Astrocyte (in vitro differentiated cells and primary cell): ENCODE results near the gene AHDC1. TPM values are rescaled to one million over a fixed set of nuclear protein-coding genes. Genes with fewer than 3 reads are reported as not detected.

Experiments used
- DNase-seq: peaks from one replicate; pipeline ENCODE4 v3.0.0-alpha.2; 2010; ENCODE audit warnings: low read depth
- FAIRE-seq: peaks from 2 replicates; lab custom pipeline; 2011; peaks lifted over from hg19 to GRCh38; lab: Jason Lieb, UNC
- H2AFZ ChIP-seq: 2 replicates; pipeline ENCODE4 v1.6.0; 2012; ENCODE audit warnings: low read depth, low read length, inconsistent platforms
- H3K27ac ChIP-seq: 2 replicates; pipeline ENCODE4 v1.5.1; 2011; ENCODE audit warnings: low read depth, low read length, inconsistent platforms
- H3K27me3 ChIP-seq: 2 replicates; pipeline ENCODE4 v1.6.0; 2011; ENCODE audit warnings: low read length, inconsistent platforms; ENCODE audit not compliant: insufficient read depth
- H3K36me3 ChIP-seq: 2 replicates; pipeline ENCODE4 v1.5.1; 2011; ENCODE audit warnings: low read length, inconsistent platforms; ENCODE audit not compliant: insufficient read depth
- H3K4me1 ChIP-seq: 2 replicates; pipeline ENCODE4 v1.5.1; 2011; ENCODE audit warnings: low read length, inconsistent platforms; ENCODE audit not compliant: insufficient read depth
- H3K4me2 ChIP-seq: 2 replicates; pipeline ENCODE4 v1.6.0; 2012; ENCODE audit warnings: low read length, inconsistent platforms
- H3K4me3 ChIP-seq: 2 replicates; pipeline ENCODE4 v1.5.1; 2011; ENCODE audit warnings: low read depth, mild to moderate bottlenecking, low read length, inconsistent platforms; ENCODE audit not compliant: insufficient read depth
- H3K79me2 ChIP-seq: 2 replicates; pipeline ENCODE4 v1.6.0; 2012; ENCODE audit warnings: mild to moderate bottlenecking, low read length, inconsistent platforms; ENCODE audit not compliant: insufficient read depth
- H3K9ac ChIP-seq: 2 replicates; pipeline ENCODE4 v1.6.0; 2012; ENCODE audit warnings: mild to moderate bottlenecking, low read length, inconsistent platforms
- H3K9me3 ChIP-seq: 2 replicates; pipeline ENCODE4 v1.5.1; 2012; ENCODE audit warnings: low read depth, mild to moderate bottlenecking, low read length, inconsistent platforms; ENCODE audit not compliant: insufficient read depth
- H4K20me1 ChIP-seq: 2 replicates; pipeline ENCODE4 v1.6.0; 2012; ENCODE audit warnings: low read length, inconsistent platforms; ENCODE audit not compliant: insufficient read depth
- H3K27ac Mint-ChIP-seq: one replicate; pipeline ENCODE4 v1.8.0; 2021; ENCODE audit warnings: mild to moderate bottlenecking, mixed read lengths; ENCODE audit not compliant: unreplicated experiment
- H3K27me3 Mint-ChIP-seq: one replicate; pipeline ENCODE4 v1.8.0; 2021; ENCODE audit warnings: low read depth, mixed read lengths; ENCODE audit not compliant: unreplicated experiment
- H3K36me3 Mint-ChIP-seq: one replicate; pipeline ENCODE4 v1.8.0; 2021; ENCODE audit warnings: low read depth, mixed read lengths; ENCODE audit not compliant: unreplicated experiment
- H3K4me1 Mint-ChIP-seq: one replicate; pipeline ENCODE4 v1.8.0; 2021; ENCODE audit warnings: low read depth, mixed read lengths; ENCODE audit not compliant: unreplicated experiment
- H3K4me3 Mint-ChIP-seq: one replicate; pipeline ENCODE4 v1.8.0; 2021; ENCODE audit warnings: mild to moderate bottlenecking, moderate library complexity, mixed read lengths; ENCODE audit not compliant: unreplicated experiment
- H3K9me3 Mint-ChIP-seq: one replicate; pipeline ENCODE4 v1.8.0; 2021; ENCODE audit warnings: mild to moderate bottlenecking, mixed read lengths; ENCODE audit not compliant: unreplicated experiment
- CTCF ChIP-seq: IDR thresholded peaks from 2 replicates; pipeline ENCODE4 v1.5.1; 2011; ENCODE audit warnings: low read depth, mild to moderate bottlenecking, inconsistent platforms, low read length, moderate library complexity; ENCODE audit not compliant: insufficient read depth
- EZH2 ChIP-seq: IDR thresholded peaks from 2 replicates; pipeline ENCODE4 v1.6.1; 2012; ENCODE audit warnings: mild to moderate bottlenecking, low read length, inconsistent platforms; ENCODE audit not compliant: insufficient read depth
- total RNA-seq: library from RNA; stranded (reverse); gene quantifications from 2 replicates; pipeline ENCODE4 v1.2.1, GENCODE V29; 2021

Gene AHDC1
- total RNA-seq, 1 donor from 2014 or later = 75.7 TPM

GRCh38 chr1:27536767-27537166 lies 67.2 kb downstream of the AHDC1 start:
- Histone ChIP-seq H3K4me1 (peaks cover 52% of the 10 kb centered on the region), H3K4me2 (peak overlapping the region; percentile 72), H3K79me2 (peaks cover 19% of the 10 kb centered on the region), H3K36me3 (peaks cover 4% of the 10 kb centered on the region), H2AFZ (no peak overlapping the region), H3K27me3 (no peaks in the 10 kb centered on the region), H4K20me1 (peaks cover 27% of the 10 kb centered on the region), H3K9ac (peak overlapping the region; percentile 44), H3K27ac (peak overlapping the region; percentile 38), H3K9me3 (no peaks in the 10 kb centered on the region), H3K4me3 (no peak overlapping the region)
- H3K36me3 Mint-ChIP-seq = peaks cover 20% of the 10 kb centered on the region
- no peaks in the 10 kb centered on the region for H3K9me3 Mint-ChIP-seq
- DNase-seq (peak; percentile 88), FAIRE-seq (no peak)
- no peaks in the 10 kb centered on the region for H3K27me3 Mint-ChIP-seq
- H3K4me3 Mint-ChIP-seq = peak overlapping the region; percentile 71
- TF ChIP-seq EZH2 (no peak), CTCF (no peak)
- H3K4me1 Mint-ChIP-seq = peaks cover 51% of the 10 kb centered on the region
- peak overlapping the region; percentile 89 for H3K27ac Mint-ChIP-seq

GRCh38 chr1:27536010-27536757 lies 67.8 kb downstream of the AHDC1 start:
- Mint-ChIP-seq H3K9me3 (no peaks in the 10 kb centered on the region), H3K4me1 (peaks cover 49% of the 10 kb centered on the region), H3K36me3 (peaks cover 22% of the 10 kb centered on the region), H3K27me3 (no peaks in the 10 kb centered on the region), H3K4me3 (peak overlapping the region; percentile 71), H3K27ac (peak overlapping the region; percentile 62)
- TF ChIP-seq CTCF (no peak), EZH2 (no peak)
- peak overlapping the region; percentile 9 for H3K9ac ChIP-seq
- H3K4me3 ChIP-seq = no peak overlapping the region
- H3K4me1 ChIP-seq = peaks cover 52% of the 10 kb centered on the region
- H3K9me3 ChIP-seq = no peaks in the 10 kb centered on the region
- peaks cover 4% of the 10 kb centered on the region for H3K36me3 ChIP-seq
- no peak for DNase-seq
- no peak overlapping the region for H2AFZ ChIP-seq
- H3K27ac ChIP-seq = no peak overlapping the region
- peaks cover 25% of the 10 kb centered on the region for H4K20me1 ChIP-seq
- no peak for FAIRE-seq
- peak overlapping the region; percentile 72 for H3K4me2 ChIP-seq
- H3K27me3 ChIP-seq = no peaks in the 10 kb centered on the region
- peaks cover 19% of the 10 kb centered on the region for H3K79me2 ChIP-seq

DNA sequence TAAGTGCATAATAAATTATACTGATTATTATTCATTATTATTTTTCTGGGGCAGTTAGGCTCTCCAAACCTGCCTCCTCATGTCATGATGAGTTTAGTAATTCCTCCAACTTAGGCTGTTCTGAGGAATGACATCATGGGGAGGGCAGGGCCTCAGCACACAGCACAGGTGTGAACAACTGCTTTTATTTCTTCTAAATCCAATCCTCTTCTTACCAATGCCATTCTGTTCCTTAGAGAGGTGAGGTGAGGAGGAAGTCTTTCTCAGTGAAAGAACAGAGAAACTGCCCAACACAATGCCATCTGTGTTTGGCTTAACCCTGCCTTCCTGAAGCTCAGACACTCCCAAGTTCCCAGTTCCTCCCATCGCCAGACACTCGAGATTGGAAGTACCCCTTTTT lies 68.6 kb downstream of the AHDC1 start:
- FAIRE-seq = no peak
- Histone ChIP-seq H3K27me3 (no peaks in the 10 kb centered on the region), H3K4me1 (peaks cover 49% of the 10 kb centered on the region), H4K20me1 (peaks cover 25% of the 10 kb centered on the region), H3K27ac (no peak overlapping the region), H2AFZ (no peak overlapping the region), H3K9me3 (no peaks in the 10 kb centered on the region), H3K4me3 (no peak overlapping the region), H3K79me2 (peaks cover 19% of the 10 kb centered on the region), H3K36me3 (peaks cover 4% of the 10 kb centered on the region), H3K9ac (no peak overlapping the region), H3K4me2 (no peak overlapping the region)
- DNase-seq = no peak
- no peaks in the 10 kb centered on the region for H3K9me3 Mint-ChIP-seq
- peak overlapping the region; percentile 55 for H3K4me3 Mint-ChIP-seq
- peaks cover 45% of the 10 kb centered on the region for H3K4me1 Mint-ChIP-seq
- H3K36me3 Mint-ChIP-seq = peaks cover 22% of the 10 kb centered on the region
- no peak overlapping the region for H3K27ac Mint-ChIP-seq
- TF ChIP-seq EZH2 (no peak), CTCF (no peak)
- H3K27me3 Mint-ChIP-seq = no peaks in the 10 kb centered on the region
